H1 (cell line): ENCODE results near the gene SLC35D3. TPM values are rescaled to one million over a fixed set of nuclear protein-coding genes. Genes with fewer than 3 reads are reported as not detected.

Source experiments
- CBX8 ChIP-seq: fragments of 300-800, 300-1000 bp; sonication (generic); IDR thresholded peaks from 2 replicates; pipeline ENCODE4 v1.7.1; 2016; ENCODE audit warnings: low read depth, low read length, borderline replicate concordance
- E2F6 ChIP-seq: IDR thresholded peaks from 2 replicates; pipeline ENCODE4 v1.6.1; 2012; ENCODE audit warnings: inconsistent platforms
- POLR2AphosphoS5 ChIP-seq: IDR thresholded peaks from 2 replicates; pipeline ENCODE4 v1.6.1; 2011; ENCODE audit warnings: low read depth, low read length
- RNF2 ChIP-seq: fragments of 200-900, 300-1000 bp; sonication (generic); IDR thresholded peaks from 2 replicates; pipeline ENCODE4 v1.7.1; 2016; ENCODE audit warnings: borderline replicate concordance, low read depth, mild to moderate bottlenecking, antibody characterized with exemption, low read length; ENCODE audit not compliant: poor library complexity, severe bottlenecking; ENCODE audit errors: missing control alignments
- SP4 ChIP-seq: IDR thresholded peaks from 2 replicates; pipeline ENCODE4 v1.6.1; 2012; ENCODE audit warnings: low read length, inconsistent platforms
- SUZ12 ChIP-seq: fragments of 200-600 bp; sonication (generic); IDR thresholded peaks from 2 replicates; pipeline ENCODE4 v1.6.1; 2012; ENCODE audit warnings: mild to moderate bottlenecking, inconsistent platforms, low read length, moderate library complexity, mixed read lengths
- TCF12 ChIP-seq: IDR thresholded peaks from 2 replicates; pipeline ENCODE4 v1.6.1; 2011; ENCODE audit warnings: low read depth, mild to moderate bottlenecking, low read length
- polyA plus RNA-seq, 7 experiments: library from polyadenylated mRNA; depleted of rRNA in 3 of 7; stranded (reverse) in 5 of 7; unstranded in 2 of 7; fragments of >200 nt in 5 of 7; fragments of 200-250 nt in 2 of 7; gene quantifications; 1 replicate in 5 of 7; 2 replicates in 1 of 7; 4 replicates in 1 of 7; pipeline versions ENCODE4 v1.2.1 to v1.2.3, GENCODE V29; 2011 to 2013; ENCODE audit warnings: missing spikeins in 2 of 7, mixed read lengths in 2 of 7
- total RNA-seq: library from RNA; stranded (reverse); fragmentation: NEBNext Ultra II Directional; extraction: Animal tissue kit (Norgen Biotek cat#: 25700); gene quantifications from 2 replicates; pipeline ENCODE4 v1.2.1, GENCODE V29; 2021
- TF ChIP-seq, protein P1 (sequence below): IDR thresholded peaks from 2 replicates; pipeline ENCODE4 v1.6.1; 2012; ENCODE audit warnings: inconsistent platforms

SLC35D3 gene
- total and polyA plus RNA-seq, 2 of the 8 experiments (the other 6 are each of a cell fraction or from before 2014, with no cell fraction given), result 0.27 to 0.39 TPM

GRCh38 chr6:136923116-136923953 is 1.2 kb downstream of the SLC35D3 start (continued):
- TF ChIP-seq E2F6 (peak; percentile 97; the same call in 1 of the 2 replicates), POLR2AphosphoS5 (no peak), CBX8 (no peak), RNF2 (no peak), SUZ12 (no peak), SP4 (no peak), TCF12 (no peak)
- TF ChIP-seq, protein P1, sequence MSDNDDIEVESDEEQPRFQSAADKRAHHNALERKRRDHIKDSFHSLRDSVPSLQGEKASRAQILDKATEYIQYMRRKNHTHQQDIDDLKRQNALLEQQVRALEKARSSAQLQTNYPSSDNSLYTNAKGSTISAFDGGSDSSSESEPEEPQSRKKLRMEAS, result peak; percentile 94
